Endothelial cell of umbilical vein (primary cell): ENCODE measurements around the gene POFUT2. TPM values are rescaled to one million over a fixed set of nuclear protein-coding genes. Genes with fewer than 3 reads are reported as not detected.

Experiments
- BruUV-seq: library from RNA; stranded (reverse); fragments of 400-500 nt; replicated peaks from 2 replicates; lab custom pipeline; 2021; lab: Mats Ljungman, UMichigan
- CTCF ChIA-PET: fragments of 300-600, 350-600 bp; sonication (Branson Sonifier 250); formaldehyde crosslinking; loops from one replicate; lab custom pipeline; 2021; ENCODE audit warnings: antibody characterized with exemption, inconsistent platforms; lab: Charles Lee
- POLR2A ChIA-PET: fragments of 300-600, 350-600 bp; sonication (Branson Sonifier 250); formaldehyde crosslinking; loops from one replicate; lab custom pipeline; 2021; ENCODE audit warnings: antibody characterized with exemption, inconsistent platforms; lab: Charles Lee
- DNase-seq: peaks from one replicate; pipeline ENCODE4 v3.0.0-alpha.2; 2011; ENCODE audit warnings: low read depth, low spot score
- FAIRE-seq: peaks from 2 replicates; lab custom pipeline; 2011; peaks lifted over from hg19 to GRCh38; lab: Jason Lieb, UNC
- H2AFZ ChIP-seq: 2 replicates; pipeline ENCODE4 v1.6.0; 2012; ENCODE audit warnings: low read depth, low read length, control low read depth, inconsistent platforms
- H3K27ac ChIP-seq: 2 replicates; pipeline ENCODE4 v1.5.1; 2011; ENCODE audit warnings: low read depth, mild to moderate bottlenecking, control low read depth, low read length, moderate library complexity; ENCODE audit not compliant: insufficient read depth
- H3K27me3 ChIP-seq, 2 experiments: 2 replicates each; pipeline versions ENCODE4 v1.6.0 to v1.6.1; 2011; ENCODE audit warnings: low read length in 2 of 2, mixed read lengths in 1 of 2; ENCODE audit not compliant: control insufficient read depth in 2 of 2, insufficient read depth in 2 of 2
- H3K36me3 ChIP-seq, 2 experiments: 2 replicates in 1 of 2; 3 replicates in 1 of 2; pipeline ENCODE4 v1.5.1; 2011; ENCODE audit warnings: low read length in 2 of 2, mild to moderate bottlenecking in 1 of 2, moderate library complexity in 1 of 2; ENCODE audit not compliant: control insufficient read depth in 2 of 2, insufficient read depth in 2 of 2; ENCODE audit errors: extremely low read depth in 1 of 2
- H3K4me1 ChIP-seq: 3 replicates; pipeline ENCODE4 v1.5.1; 2011; ENCODE audit warnings: mild to moderate bottlenecking, low read length; ENCODE audit not compliant: control insufficient read depth, insufficient read depth; ENCODE audit errors: extremely low read depth
- H3K4me2 ChIP-seq: 2 replicates; pipeline ENCODE4 v1.6.1; 2011; ENCODE audit warnings: low read length, control low read depth, mixed read lengths; ENCODE audit not compliant: insufficient read depth
- H3K4me3 ChIP-seq, 3 experiments: fragments of 200-600 bp in 1 of 3; sonication (generic), shearing (Covaris generic) in 1 of 3; replicated peaks in 1 of 3; 2 replicates each; pipeline ENCODE4 v1.5.1; 2011 to 2016; ENCODE audit warnings: control low read depth in 3 of 3, low read length in 3 of 3, mild to moderate bottlenecking in 2 of 3, inconsistent platforms in 1 of 3, low read depth in 1 of 3, moderate library complexity in 1 of 3; ENCODE audit not compliant: insufficient read depth in 1 of 3
- H3K79me2 ChIP-seq: 2 replicates; pipeline ENCODE4 v1.6.0; 2012; ENCODE audit warnings: low read length, inconsistent platforms; ENCODE audit not compliant: control insufficient read depth, insufficient read depth
- H3K9ac ChIP-seq: replicated peaks from 2 replicates; pipeline ENCODE3; 2011; ENCODE audit warnings: low read length, control low read depth; ENCODE audit not compliant: insufficient read depth; ENCODE audit errors: extremely low read depth
- H3K9me1 ChIP-seq: replicated peaks from 3 replicates; pipeline ENCODE4 v1.6.0; 2011; ENCODE audit warnings: mild to moderate bottlenecking, low read length; ENCODE audit not compliant: control insufficient read depth, insufficient read depth; ENCODE audit errors: extremely low read depth
- H3K9me3 ChIP-seq: replicated peaks from 2 replicates; pipeline ENCODE4 v1.5.1; 2012; ENCODE audit warnings: low read length, inconsistent platforms; ENCODE audit not compliant: control insufficient read depth, insufficient read depth
- H4K20me1 ChIP-seq: replicated peaks from 2 replicates; pipeline ENCODE3; 2011; ENCODE audit warnings: mild to moderate bottlenecking, low read length; ENCODE audit not compliant: control insufficient read depth, insufficient read depth; ENCODE audit errors: extremely low read depth
- EZH2 ChIP-seq: IDR thresholded peaks from 2 replicates; pipeline ENCODE4 v1.6.1; 2012; ENCODE audit warnings: borderline replicate concordance, low read depth, mild to moderate bottlenecking, moderate library complexity, low read length, inconsistent platforms; ENCODE audit not compliant: severe bottlenecking
- FOS ChIP-seq: IDR thresholded peaks from 2 replicates; pipeline ENCODE4 v1.6.1; 2011; ENCODE audit warnings: mild to moderate bottlenecking, low read length, moderate library complexity, borderline replicate concordance; ENCODE audit not compliant: insufficient read depth
- GATA2 ChIP-seq: IDR thresholded peaks from 2 replicates; pipeline ENCODE4 v1.7.0; 2011; ENCODE audit warnings: low read depth, mild to moderate bottlenecking, moderate library complexity, mixed read lengths, low read length; ENCODE audit not compliant: insufficient read length, insufficient read depth
- JUN ChIP-seq: IDR thresholded peaks from 2 replicates; pipeline ENCODE4 v1.6.1; 2011; ENCODE audit warnings: borderline replicate concordance, low read depth; ENCODE audit not compliant: insufficient read length, insufficient read depth
- MYC ChIP-seq: IDR thresholded peaks from one replicate; pipeline ENCODE4 v1.6.1; 2011; ENCODE audit warnings: mild to moderate bottlenecking, low read depth, low read length
- POLR2A ChIP-seq: IDR thresholded peaks from 2 replicates; pipeline ENCODE4 v1.6.1; 2012; ENCODE audit warnings: low read depth, mild to moderate bottlenecking, control low read depth, low read length
- POLR2AphosphoS5 ChIP-seq: IDR thresholded peaks from 2 replicates; pipeline ENCODE4 v1.6.1; 2012; ENCODE audit warnings: low read depth, mild to moderate bottlenecking, control low read depth, low read length, moderate library complexity; ENCODE audit not compliant: insufficient read depth
- dilution Hi-C: fragments of 300-500 bp; cut with MboI; formaldehyde crosslinking; loops from one replicate; pipeline ENCODE4 v1.15.0; 2019; ENCODE audit warnings: low sequenced_read_pairs; ENCODE audit not compliant: extremely low pct_ligation_motif_present
- intact Hi-C: fragments of 100-400 bp; cut with micrococcal nuclease; formaldehyde crosslinking; loops from one replicate; pipeline ENCODE4 v1.10.0; 2022
- polyA plus RNA-seq, 4 experiments: library from polyadenylated mRNA; depleted of rRNA in 3 of 4; stranded (reverse) in 3 of 4; unstranded in 1 of 4; fragments of >200 nt; gene quantifications; 2 replicates each; pipeline versions ENCODE4 v1.2.1 to v1.2.3, GENCODE V29; 2011 to 2012; ENCODE audit warnings: missing spikeins in 1 of 4
- total RNA-seq: library from RNA; stranded (reverse); gene quantifications from 2 replicates; pipeline ENCODE4 v1.2.3, GENCODE V29; 2021
- TF ChIP-seq, protein P1 (sequence below): IDR thresholded peaks from 2 replicates; pipeline ENCODE4 v1.6.1; 2011; ENCODE audit not compliant: insufficient read depth, insufficient read length
- TF ChIP-seq, protein P2 (sequence below), 2 donors: IDR thresholded peaks; 1 replicate in 1 of 2; 2 replicates in 1 of 2; pipeline ENCODE4 v1.5.1; 2011; ENCODE audit warnings: low read length in 2 of 2, mild to moderate bottlenecking in 2 of 2, moderate library complexity in 2 of 2, control low read depth in 1 of 2, inconsistent platforms in 1 of 2, low read depth in 1 of 2; ENCODE audit not compliant: insufficient read depth in 1 of 2; ENCODE audit errors: extremely low read depth in 1 of 2

POFUT2 gene
- total and polyA plus RNA-seq, 2 donors (not counting 3 experiments of a cell fraction or from before 2014, with no cell fraction given), result 30.7 to 47.5 TPM

DNA sequence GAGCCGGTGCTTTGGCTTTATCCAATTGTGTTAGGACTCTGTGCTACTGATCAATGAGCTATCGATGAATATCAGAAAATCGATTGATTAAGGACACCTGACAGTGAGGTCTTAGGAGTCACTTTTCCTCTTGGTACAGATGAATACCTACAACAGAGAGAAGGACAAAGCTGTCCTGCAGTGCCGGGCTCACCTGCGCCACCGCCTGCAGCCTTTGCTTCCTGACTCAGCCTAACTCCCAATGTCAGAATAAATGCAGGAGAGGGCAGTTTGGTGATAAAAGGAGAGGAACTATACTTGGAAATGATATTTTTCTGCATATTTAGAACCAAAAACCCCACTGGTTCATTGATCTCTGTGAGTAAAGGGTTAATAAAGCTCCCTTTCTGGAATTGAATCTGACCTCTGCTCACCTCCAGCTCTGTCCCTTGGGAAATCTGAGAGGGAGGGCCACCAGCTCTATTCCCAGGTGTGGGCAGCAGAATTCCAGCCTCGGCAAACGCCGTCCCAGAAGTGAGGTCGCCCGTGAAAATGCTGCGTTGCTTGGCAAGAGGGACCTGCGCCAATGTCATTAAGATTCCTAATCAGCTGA, 39.3 kb downstream of the POFUT2 start:
- Histone ChIP-seq H3K27ac (no peak overlapping the region), H3K9ac (no peak overlapping the region), H3K4me2 (peak overlapping the region; percentile 32), H2AFZ (peak overlapping the region; percentile 72), H3K4me1 (no peaks in the 10 kb centered on the region), H3K36me3 (no peaks in the 10 kb centered on the region), H3K9me3 (no peaks in the 10 kb centered on the region), H4K20me1 (no peaks in the 10 kb centered on the region), H3K27me3 (peaks cover 3 to 22% of the 10 kb centered on the region in 2 experiments), H3K9me1 (no peaks in the 10 kb centered on the region), H3K79me2 (no peaks in the 10 kb centered on the region), H3K4me3 (no peak overlapping the region)
- BruUV-seq, result no TSS peak
- no peak for TF ChIP-seq FOS
- TF ChIP-seq POLR2AphosphoS5, result no peak
- TF ChIP-seq, protein P1, sequence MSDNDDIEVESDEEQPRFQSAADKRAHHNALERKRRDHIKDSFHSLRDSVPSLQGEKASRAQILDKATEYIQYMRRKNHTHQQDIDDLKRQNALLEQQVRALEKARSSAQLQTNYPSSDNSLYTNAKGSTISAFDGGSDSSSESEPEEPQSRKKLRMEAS, result no peak
- no peak for TF ChIP-seq JUN
- TF ChIP-seq POLR2A, result no peak
- no peak for TF ChIP-seq MYC
- TF ChIP-seq, protein P2, sequence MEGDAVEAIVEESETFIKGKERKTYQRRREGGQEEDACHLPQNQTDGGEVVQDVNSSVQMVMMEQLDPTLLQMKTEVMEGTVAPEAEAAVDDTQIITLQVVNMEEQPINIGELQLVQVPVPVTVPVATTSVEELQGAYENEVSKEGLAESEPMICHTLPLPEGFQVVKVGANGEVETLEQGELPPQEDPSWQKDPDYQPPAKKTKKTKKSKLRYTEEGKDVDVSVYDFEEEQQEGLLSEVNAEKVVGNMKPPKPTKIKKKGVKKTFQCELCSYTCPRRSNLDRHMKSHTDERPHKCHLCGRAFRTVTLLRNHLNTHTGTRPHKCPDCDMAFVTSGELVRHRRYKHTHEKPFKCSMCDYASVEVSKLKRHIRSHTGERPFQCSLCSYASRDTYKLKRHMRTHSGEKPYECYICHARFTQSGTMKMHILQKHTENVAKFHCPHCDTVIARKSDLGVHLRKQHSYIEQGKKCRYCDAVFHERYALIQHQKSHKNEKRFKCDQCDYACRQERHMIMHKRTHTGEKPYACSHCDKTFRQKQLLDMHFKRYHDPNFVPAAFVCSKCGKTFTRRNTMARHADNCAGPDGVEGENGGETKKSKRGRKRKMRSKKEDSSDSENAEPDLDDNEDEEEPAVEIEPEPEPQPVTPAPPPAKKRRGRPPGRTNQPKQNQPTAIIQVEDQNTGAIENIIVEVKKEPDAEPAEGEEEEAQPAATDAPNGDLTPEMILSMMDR (IDR thresholded peaks at IDR 0.05; ENCODE audit: extremely low read depth in 1 of 2, insufficient read depth in 1 of 2, low read depth in 1 of 2, low read length in 2 of 2), result no peak
- TF ChIP-seq EZH2, result no peak
- no peak for TF ChIP-seq GATA2
- dilution Hi-C loops, result no loop called here
- intact Hi-C loops, result no loop called here
- POLR2A ChIA-PET, result no interaction called here
- CTCF ChIA-PET, result interaction anchor here (0.9 to 1.6 kb wide), 3 partner anchors 9 to 110 kb away, joined by 3 to 5 read pairs (median 4); no protein-coding TSS in a partner anchor
- no peak for DNase-seq
- FAIRE-seq, result no peak
